K562 (cell line): ENCODE measurements around the gene TDRD10. TPM values are rescaled to one million over a fixed set of nuclear protein-coding genes. Genes with fewer than 3 reads are reported as not detected.
A peak's percentile ranks its signal among the peaks of the same experiment; 100 is the strongest.

ENCODE experiments used
- CAMTA2 ChIP-seq: fragments of 250-450 bp; sonication (Bioruptor Pico); conservative IDR thresholded peaks from 2 replicates; pipeline ENCODE4 v1.5.1; 2022
- CBFA2T2 ChIP-seq: fragments of 450-650 bp; conservative IDR thresholded peaks from 2 replicates; pipeline ENCODE4 v1.6.1; 2017; ENCODE audit warnings: mild to moderate bottlenecking
- CBX1 ChIP-seq: sonication (generic); IDR thresholded peaks from 2 replicates; pipeline ENCODE4 v1.6.1; 2016; ENCODE audit warnings: antibody characterized with exemption, low read depth, mild to moderate bottlenecking
- CHD1 ChIP-seq: fragments of 200-600 bp; sonication (generic); IDR thresholded peaks from one replicate; pipeline ENCODE4 v1.6.1; 2012; ENCODE audit warnings: mild to moderate bottlenecking, moderate library complexity, low read length, inconsistent platforms
- DPF2 ChIP-seq: fragments of 450-650 bp; IDR thresholded peaks from 2 replicates; pipeline ENCODE4 v1.6.1; 2016
- FOXK2 ChIP-seq, 2 experiments: fragments of 450-650 bp; IDR thresholded peaks in 1 of 2; conservative IDR thresholded peaks in 1 of 2; 2 replicates each; pipeline ENCODE4 v1.6.1; 2016; ENCODE audit warnings: low read depth in 2 of 2, mild to moderate bottlenecking in 1 of 2
- FOXM1 ChIP-seq, 2 experiments: fragments of 450-650 bp in 1 of 2; sonication (generic) in 1 of 2; formaldehyde crosslinking in 1 of 2; IDR thresholded peaks; 2 replicates each; pipeline versions ENCODE4 v1.6.1 to v1.9.0; 2017 to 2022; ENCODE audit warnings: low read depth in 2 of 2, mild to moderate bottlenecking in 2 of 2, missing genetic modification reagents in 1 of 2, moderate library complexity in 1 of 2
- HNRNPUL1 ChIP-seq: fragments of 200-400 bp; formaldehyde crosslinking; IDR thresholded peaks from 2 replicates; pipeline ENCODE4 v1.6.1; 2017; ENCODE audit warnings: low read length
- ILK ChIP-seq: fragments of 450-650 bp; IDR thresholded peaks from 2 replicates; pipeline ENCODE4 v1.6.1; 2016; ENCODE audit warnings: missing genetic modification characterization, low read depth, mild to moderate bottlenecking, missing compliant biosample characterization, moderate library complexity, borderline replicate concordance
- KAT8 ChIP-seq: fragments of 450-650 bp; IDR thresholded peaks from 2 replicates; pipeline ENCODE4 v1.6.1; 2016; ENCODE audit warnings: low read depth, mild to moderate bottlenecking
- MAFG ChIP-seq: fragments of 450-650 bp; conservative IDR thresholded peaks from 2 replicates; pipeline ENCODE4 v1.6.1; 2016; ENCODE audit warnings: missing genetic modification characterization, missing compliant biosample characterization
- MTA3 ChIP-seq: fragments of 450-650 bp; formaldehyde crosslinking; IDR thresholded peaks from 2 replicates; pipeline ENCODE4 v1.6.1; 2017; ENCODE audit warnings: mild to moderate bottlenecking, borderline replicate concordance
- NCOA4 ChIP-seq: fragments of 450-650 bp; IDR thresholded peaks from 2 replicates; pipeline ENCODE4 v1.6.1; 2018; ENCODE audit warnings: mild to moderate bottlenecking; ENCODE audit not compliant: partially characterized antibody
- NFIC ChIP-seq: fragments of 450-650 bp; IDR thresholded peaks from 2 replicates; pipeline ENCODE4 v1.6.1; 2017; ENCODE audit warnings: mild to moderate bottlenecking, inconsistent platforms
- PHF20 ChIP-seq: fragments of 450-650 bp; IDR thresholded peaks from 2 replicates; pipeline ENCODE4 v1.6.1; 2018; ENCODE audit not compliant: partially characterized antibody
- PHF21A ChIP-seq: fragments of 450-650 bp; IDR thresholded peaks from 2 replicates; pipeline ENCODE4 v1.6.1; 2017; ENCODE audit warnings: low read depth, borderline replicate concordance
- POLR3A ChIP-seq: IDR thresholded peaks from 2 replicates; pipeline ENCODE4 v1.6.1; 2011; ENCODE audit warnings: borderline replicate concordance, mild to moderate bottlenecking, moderate library complexity; ENCODE audit not compliant: insufficient read length, insufficient read depth; ENCODE audit errors: extremely low read depth
- SP2 ChIP-seq: IDR thresholded peaks from 2 replicates; pipeline ENCODE4 v1.6.1; 2011; ENCODE audit warnings: mild to moderate bottlenecking, low read depth, low read length, moderate library complexity; ENCODE audit not compliant: poor library complexity, severe bottlenecking; ENCODE audit errors: extremely low read depth
- STAT5B ChIP-seq: fragments of 250-450 bp; sonication (Bioruptor Pico); IDR thresholded peaks from 2 replicates; pipeline ENCODE4 v1.8.0; 2021; ENCODE audit warnings: mild to moderate bottlenecking, inconsistent platforms
- ZNF175 ChIP-seq: fragments of 200-800 bp; sonication (Bioruptor generic); IDR thresholded peaks from 2 replicates; pipeline ENCODE4 v1.6.1; 2016; ENCODE audit warnings: low read depth, mild to moderate bottlenecking, missing genetic modification characterization, missing compliant biosample characterization
- ZNF561 ChIP-seq: fragments of 450-650 bp; formaldehyde crosslinking; conservative IDR thresholded peaks from 2 replicates; pipeline ENCODE4 v1.4.0; 2020; ENCODE audit warnings: mild to moderate bottlenecking, moderate library complexity
- ZNF57 ChIP-seq: fragments of 450-650 bp; formaldehyde crosslinking; IDR thresholded peaks from 2 replicates; pipeline ENCODE4 v1.4.0; 2020; ENCODE audit warnings: mild to moderate bottlenecking, moderate library complexity
- ZNF644 ChIP-seq: fragments of 200-800 bp; sonication (Bioruptor generic); IDR thresholded peaks from 2 replicates; pipeline ENCODE4 v1.6.1; 2016; ENCODE audit warnings: low read depth, missing genetic modification characterization, missing compliant biosample characterization
- polyA plus RNA-seq, 8 experiments: library from polyadenylated mRNA; depleted of rRNA in 4 of 8; stranded (reverse) in 5 of 8; unstranded in 3 of 8; fragments of >200 nt; fragmentation: Nextera tagmentation in 2 of 8; fragmentation: Illumina TruSeq in 1 of 8; extraction: Ambion mirVana in 2 of 8; extraction: Trizol in 1 of 8; gene quantifications; 2 replicates each; pipeline versions ENCODE4 v1.2.1 to v1.2.3, GENCODE V29; 2011 to 2014; ENCODE audit warnings: inconsistent platforms in 1 of 8, missing spikeins in 1 of 8
- total RNA-seq, 7 experiments: library from RNA; depleted of rRNA in 6 of 7; stranded (reverse); fragments of >200 nt in 6 of 7; fragmentation: Illumina TruSeq in 2 of 7; extraction: Trizol in 2 of 7; gene quantifications; 2 replicates each; pipeline versions ENCODE4 v1.2.1 to v1.2.3, GENCODE V29; 2011 to 2021; ENCODE audit warnings: low replicate concordance in 1 of 7
- TF ChIP-seq, protein P1 (sequence below): fragments of 250-450 bp; sonication (Bioruptor Pico); IDR thresholded peaks from 2 replicates; pipeline ENCODE4 v1.4.0; 2020
- TF ChIP-seq, protein P2 (sequence below): sonication (generic); formaldehyde crosslinking; IDR thresholded peaks from 2 replicates; pipeline ENCODE4 v1.9.0; 2022; ENCODE audit warnings: mild to moderate bottlenecking, missing genetic modification reagents

Gene TDRD10
- total and polyA plus RNA-seq, 9 of the 15 experiments (the other 6 are each of a cell fraction or from before 2014, with no cell fraction given): not detected

DNA sequence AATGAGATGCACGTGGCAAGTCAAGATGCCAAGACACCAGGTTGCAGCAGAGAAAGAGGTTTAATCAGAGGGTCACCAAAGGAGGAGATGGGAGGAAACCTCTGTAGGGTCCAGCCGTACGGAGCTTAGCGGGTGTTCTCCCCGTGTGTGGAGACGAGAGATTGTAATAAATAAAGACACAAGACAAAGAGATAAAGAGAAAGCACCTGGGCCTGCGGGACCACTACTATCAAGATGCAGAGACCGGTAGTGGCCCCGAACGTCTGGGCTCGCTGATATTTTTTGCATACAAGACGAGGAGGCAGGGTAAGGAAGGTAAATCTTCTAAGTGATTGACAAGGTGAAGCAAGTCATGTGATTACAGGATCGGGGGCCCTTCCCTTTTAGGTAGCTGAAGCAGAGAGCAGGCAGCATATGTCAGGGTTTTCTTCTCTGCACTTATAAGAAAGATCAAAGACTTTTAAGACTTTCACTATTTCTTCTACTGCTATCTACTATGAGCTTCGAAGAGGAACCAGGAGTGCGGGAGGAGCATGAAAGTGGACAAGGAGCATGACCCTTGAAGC, 41.2 kb upstream of the TDRD10 start (continued):
- TF ChIP-seq, protein P1, sequence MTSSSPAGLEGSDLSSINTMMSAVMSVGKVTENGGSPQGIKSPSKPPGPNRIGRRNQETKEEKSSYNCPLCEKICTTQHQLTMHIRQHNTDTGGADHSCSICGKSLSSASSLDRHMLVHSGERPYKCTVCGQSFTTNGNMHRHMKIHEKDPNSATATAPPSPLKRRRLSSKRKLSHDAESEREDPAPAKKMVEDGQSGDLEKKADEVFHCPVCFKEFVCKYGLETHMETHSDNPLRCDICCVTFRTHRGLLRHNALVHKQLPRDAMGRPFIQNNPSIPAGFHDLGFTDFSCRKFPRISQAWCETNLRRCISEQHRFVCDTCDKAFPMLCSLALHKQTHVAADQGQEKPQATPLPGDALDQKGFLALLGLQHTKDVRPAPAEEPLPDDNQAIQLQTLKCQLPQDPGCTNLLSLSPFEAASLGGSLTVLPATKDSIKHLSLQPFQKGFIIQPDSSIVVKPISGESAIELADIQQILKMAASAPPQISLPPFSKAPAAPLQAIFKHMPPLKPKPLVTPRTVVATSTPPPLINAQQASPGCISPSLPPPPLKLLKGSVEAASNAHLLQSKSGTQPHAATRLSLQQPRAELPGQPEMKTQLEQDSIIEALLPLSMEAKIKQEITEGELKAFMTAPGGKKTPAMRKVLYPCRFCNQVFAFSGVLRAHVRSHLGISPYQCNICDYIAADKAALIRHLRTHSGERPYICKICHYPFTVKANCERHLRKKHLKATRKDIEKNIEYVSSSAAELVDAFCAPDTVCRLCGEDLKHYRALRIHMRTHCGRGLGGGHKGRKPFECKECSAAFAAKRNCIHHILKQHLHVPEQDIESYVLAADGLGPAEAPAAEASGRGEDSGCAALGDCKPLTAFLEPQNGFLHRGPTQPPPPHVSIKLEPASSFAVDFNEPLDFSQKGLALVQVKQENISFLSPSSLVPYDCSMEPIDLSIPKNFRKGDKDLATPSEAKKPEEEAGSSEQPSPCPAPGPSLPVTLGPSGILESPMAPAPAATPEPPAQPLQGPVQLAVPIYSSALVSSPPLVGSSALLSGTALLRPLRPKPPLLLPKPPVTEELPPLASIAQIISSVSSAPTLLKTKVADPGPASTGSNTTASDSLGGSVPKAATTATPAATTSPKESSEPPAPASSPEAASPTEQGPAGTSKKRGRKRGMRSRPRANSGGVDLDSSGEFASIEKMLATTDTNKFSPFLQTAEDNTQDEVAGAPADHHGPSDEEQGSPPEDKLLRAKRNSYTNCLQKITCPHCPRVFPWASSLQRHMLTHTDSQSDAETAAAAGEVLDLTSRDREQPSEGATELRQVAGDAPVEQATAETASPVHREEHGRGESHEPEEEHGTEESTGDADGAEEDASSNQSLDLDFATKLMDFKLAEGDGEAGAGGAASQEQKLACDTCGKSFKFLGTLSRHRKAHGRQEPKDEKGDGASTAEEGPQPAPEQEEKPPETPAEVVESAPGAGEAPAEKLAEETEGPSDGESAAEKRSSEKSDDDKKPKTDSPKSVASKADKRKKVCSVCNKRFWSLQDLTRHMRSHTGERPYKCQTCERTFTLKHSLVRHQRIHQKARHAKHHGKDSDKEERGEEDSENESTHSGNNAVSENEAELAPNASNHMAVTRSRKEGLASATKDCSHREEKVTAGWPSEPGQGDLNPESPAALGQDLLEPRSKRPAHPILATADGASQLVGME (CRISPR knock-in tag): no peak
- no peak for TF ChIP-seq ZNF644 (tag)
- TF ChIP-seq, protein P2, sequence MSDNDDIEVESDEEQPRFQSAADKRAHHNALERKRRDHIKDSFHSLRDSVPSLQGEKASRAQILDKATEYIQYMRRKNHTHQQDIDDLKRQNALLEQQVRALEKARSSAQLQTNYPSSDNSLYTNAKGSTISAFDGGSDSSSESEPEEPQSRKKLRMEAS (CRISPR knock-in tag): no peak
- TF ChIP-seq ILK (tag): no peak
- TF ChIP-seq PHF21A: no peak
- 0 out of 2 replicates have a peak, but pooled peaks have one; percentile 13 for TF ChIP-seq DPF2
- TF ChIP-seq FOXK2 (conservative IDR thresholded peaks at IDR 0.05 in 1 of 2, IDR thresholded peaks at IDR 0.05 in 1 of 2; ENCODE audit: low read depth in 2 of 2): peak in 1 of 2 experiments; percentile 6; a peak in 1 of 4 replicates
- TF ChIP-seq HNRNPUL1: no peak
- no peak for TF ChIP-seq CHD1
- TF ChIP-seq KAT8: no peak
- TF ChIP-seq FOXM1 (IDR thresholded peaks at IDR 0.05; ENCODE audit: low read depth): peak; percentile 11; the same call in 1 of the 2 replicates
- TF ChIP-seq FOXM1 (CRISPR knock-in tag; IDR thresholded peaks at IDR 0.05; ENCODE audit: low read depth): no peak
- no peak for TF ChIP-seq ZNF57 (CRISPR knock-in tag)
- TF ChIP-seq CAMTA2: no peak
- no peak for TF ChIP-seq ZNF561
- no peak for TF ChIP-seq STAT5B
- TF ChIP-seq POLR3A: no peak
- TF ChIP-seq MAFG: no peak
- TF ChIP-seq CBFA2T2: peak; percentile 84
- no peak for TF ChIP-seq NCOA4
- TF ChIP-seq PHF20: no peak
- no peak for TF ChIP-seq CBX1
- no peak for TF ChIP-seq SP2
- TF ChIP-seq NFIC: peak; percentile 37; the same call in 1 of the 2 replicates
- no peak for TF ChIP-seq ZNF175
- no peak for TF ChIP-seq MTA3
